ENCODE data around the gene HMOX2.

The HMOX2 gene

GRCh38 chr16:4522051-4522581, 45.9 kb downstream of the HMOX2 start:
- DNase-seq, result peak in 57 of 58 donors; percentile 30 to 97 (median 83)

- peak in 22 of 58 donors; percentile 25 to 86 (median 45) for DNase-seq
These were observed 47.5 kb downstream of the HMOX2 start for GRCh38 chr16:4523686-4524085.

GRCh38 chr16:4524571-4524970, 48.4 kb downstream of the HMOX2 start:
- DNase-seq, result no peak

GRCh38 chr16:4525069-4525468, 48.9 kb downstream of the HMOX2 start:
- DNase-seq, result peak in 11 of 58 donors; percentile 22 to 63 (median 35)

- peak in 2 of 58 donors; percentile 34 to 41 for DNase-seq
These were observed 49.6 kb downstream of the HMOX2 start for GRCh38 chr16:4525634-4526277.

GRCh38 chr16:4529085-4530060, 53.2 kb downstream of the HMOX2 start:
- no peak for DNase-seq

GRCh38 chr16:4531811-4532210, 55.6 kb downstream of the HMOX2 start:
- DNase-seq, result no peak

- no peak for DNase-seq
These were observed 56.0 kb downstream of the HMOX2 start for GRCh38 chr16:4532238-4532637.

GRCh38 chr16:4533490-4533889, 57.3 kb downstream of the HMOX2 start:
- no peak for DNase-seq

- no peak for DNase-seq
These were observed 58.1 kb downstream of the HMOX2 start for GRCh38 chr16:4534151-4534790.

- no peak for DNase-seq
These were observed 59.5 kb downstream of the HMOX2 start for GRCh38 chr16:4535627-4536108.

GRCh38 chr16:4536391-4537106, 60.4 kb downstream of the HMOX2 start:
- DNase-seq, result no peak

- peak in 21 of 58 donors; percentile 25 to 75 (median 40) for DNase-seq
These were observed 61.5 kb downstream of the HMOX2 start for GRCh38 chr16:4537376-4538343.

GRCh38 chr16:4538350-4539235, 62.4 kb downstream of the HMOX2 start, which contains the start of gene CDIP1:
TSS of gene CDIP1 (minus strand) at chr16:4538773. CDS start at chr16:4514130, 24,643 bp downstream.
- peak; percentile 75 to 99 (median 96) for DNase-seq

- DNase-seq, result no peak
These were observed 63.6 kb downstream of the HMOX2 start for GRCh38 chr16:4539716-4540284.

- peak in 1 of 58 donors; percentile 25 for DNase-seq
These were observed 68.3 kb downstream of the HMOX2 start for GRCh38 chr16:4544473-4544872.

GRCh38 chr16:4548124-4548523, 71.9 kb downstream of the HMOX2 start:
- DNase-seq, result no peak

GRCh38 chr16:4550591-4550990, 74.4 kb downstream of the HMOX2 start:
- DNase-seq, result no peak
